ENCODE results near the gene CALHM2. TPM values are rescaled to one million over a fixed set of nuclear protein-coding genes. Genes with fewer than 3 reads are reported as not detected.

CALHM2 gene
- total and polyA plus RNA-seq, 2 of the 13 experiments (the other 11 are each of a cell fraction or from before 2014, with no cell fraction given) = 0.15 TPM; not detected in 1

GRCh38 chr10:103493362-103493915 is 41.3 kb upstream of the CALHM2 start, which contains the start of gene NEURL1:
TSS of gene NEURL1 (plus strand) at chr10:103493705. CDS start at chr10:103494388, 683 bp downstream.
- DNase-seq (ENCODE audit: low spot score) (no peak), FAIRE-seq (no peak), ATAC-seq (peak; percentile 9; the same call in 2 of the 3 replicates)
- no peaks in the 10 kb centered on the region for H3K79me2 ChIP-seq (ENCODE audit: insufficient read depth, low read length)
- 27% methylated on average over 15 of the region's 65 CpGs for WGBS (ENCODE audit: low lambda C conversion rate)
- H3K27me3 ChIP-seq (ENCODE audit: control insufficient read depth in 1 of 2, insufficient read depth in 2 of 2, low read length in 2 of 2) = peaks cover 6 to 81% of the 10 kb centered on the region in 2 experiments; a peak in 4 of 5 replicates
- no peaks in the 10 kb centered on the region for H3K36me3 ChIP-seq (replicated peaks in 1 of 2; ENCODE audit: control insufficient read depth in 1 of 2, insufficient read depth in 2 of 2, low read length in 2 of 2)
- POLR2A ChIA-PET = no interaction called here
- H3K4me2 ChIP-seq (ENCODE audit: low read depth, low read length) = peak within 1 kb of the TSS; percentile 45
- CTCF ChIA-PET (ENCODE audit: low intra/inter-chr PET ratio, low total read pairs) = no interaction called here
- H3K4me3 ChIP-seq (replicated peaks in 1 of 3; ENCODE audit: insufficient read depth in 1 of 3, low read depth in 2 of 3, low read length in 3 of 3) = peak within 1 kb of the TSS in 2 of 3 experiments; percentile 12 to 52; a peak in 4 of 6 replicates
- no peak within 1 kb of the TSS for H3K9ac ChIP-seq (ENCODE audit: insufficient read depth, low read depth, low read length)
- H3K4me1 ChIP-seq (ENCODE audit: insufficient read depth, low read length) = no peaks in the 10 kb centered on the region
- TF ChIP-seq, protein P1, sequence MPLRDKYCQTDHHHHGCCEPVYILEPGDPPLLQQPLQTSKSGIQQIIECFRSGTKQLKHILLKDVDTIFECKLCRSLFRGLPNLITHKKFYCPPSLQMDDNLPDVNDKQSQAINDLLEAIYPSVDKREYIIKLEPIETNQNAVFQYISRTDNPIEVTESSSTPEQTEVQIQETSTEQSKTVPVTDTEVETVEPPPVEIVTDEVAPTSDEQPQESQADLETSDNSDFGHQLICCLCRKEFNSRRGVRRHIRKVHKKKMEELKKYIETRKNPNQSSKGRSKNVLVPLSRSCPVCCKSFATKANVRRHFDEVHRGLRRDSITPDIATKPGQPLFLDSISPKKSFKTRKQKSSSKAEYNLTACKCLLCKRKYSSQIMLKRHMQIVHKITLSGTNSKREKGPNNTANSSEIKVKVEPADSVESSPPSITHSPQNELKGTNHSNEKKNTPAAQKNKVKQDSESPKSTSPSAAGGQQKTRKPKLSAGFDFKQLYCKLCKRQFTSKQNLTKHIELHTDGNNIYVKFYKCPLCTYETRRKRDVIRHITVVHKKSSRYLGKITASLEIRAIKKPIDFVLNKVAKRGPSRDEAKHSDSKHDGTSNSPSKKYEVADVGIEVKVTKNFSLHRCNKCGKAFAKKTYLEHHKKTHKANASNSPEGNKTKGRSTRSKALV (CRISPR knock-in tag; IDR thresholded peaks at IDR 0.05) = 0 out of 2 replicates have a peak, but pooled peaks have one; percentile 67
- TF ChIP-seq, protein P2, sequence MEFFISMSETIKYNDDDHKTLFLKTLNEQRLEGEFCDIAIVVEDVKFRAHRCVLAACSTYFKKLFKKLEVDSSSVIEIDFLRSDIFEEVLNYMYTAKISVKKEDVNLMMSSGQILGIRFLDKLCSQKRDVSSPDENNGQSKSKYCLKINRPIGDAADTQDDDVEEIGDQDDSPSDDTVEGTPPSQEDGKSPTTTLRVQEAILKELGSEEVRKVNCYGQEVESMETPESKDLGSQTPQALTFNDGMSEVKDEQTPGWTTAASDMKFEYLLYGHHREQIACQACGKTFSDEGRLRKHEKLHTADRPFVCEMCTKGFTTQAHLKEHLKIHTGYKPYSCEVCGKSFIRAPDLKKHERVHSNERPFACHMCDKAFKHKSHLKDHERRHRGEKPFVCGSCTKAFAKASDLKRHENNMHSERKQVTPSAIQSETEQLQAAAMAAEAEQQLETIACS (CRISPR knock-in tag; IDR thresholded peaks at IDR 0.05) = peak; percentile 61; the same call in 1 of the 2 replicates
- no peak for TF ChIP-seq ZNF510 (CRISPR knock-in tag; IDR thresholded peaks at IDR 0.05; ENCODE audit: low read depth)
- intact Hi-C loops (cut with micrococcal nuclease; ENCODE audit: unreplicated experiment) (no loop called here), in situ Hi-C loops (cut with HindIII; ENCODE audit: extremely low pct_ligation_motif_present, low pct_unique_long_range_greater_than_20kb) (no loop called here)
- H2AFZ ChIP-seq (ENCODE audit: low read length) = no peak within 1 kb of the TSS
- no peaks in the 10 kb centered on the region for H3K9me3 ChIP-seq (ENCODE audit: low read length)
- no TSS peak for BruUV-seq (replicated peaks)
- no peaks in the 10 kb centered on the region for H4K20me1 ChIP-seq (ENCODE audit: insufficient read depth, low read length)
- H3K27ac ChIP-seq (ENCODE audit: extremely low read length, insufficient read depth, low read length) = no peak within 1 kb of the TSS
